Measurements from ENCODE around the gene GLRX. TPM values are rescaled to one million over a fixed set of nuclear protein-coding genes. Genes with fewer than 3 reads are reported as not detected.

GLRX gene
- polyA plus RNA-seq, 2 of the 4 experiments (the other 2 are of a cell fraction), result 106 to 329 TPM

DNA sequence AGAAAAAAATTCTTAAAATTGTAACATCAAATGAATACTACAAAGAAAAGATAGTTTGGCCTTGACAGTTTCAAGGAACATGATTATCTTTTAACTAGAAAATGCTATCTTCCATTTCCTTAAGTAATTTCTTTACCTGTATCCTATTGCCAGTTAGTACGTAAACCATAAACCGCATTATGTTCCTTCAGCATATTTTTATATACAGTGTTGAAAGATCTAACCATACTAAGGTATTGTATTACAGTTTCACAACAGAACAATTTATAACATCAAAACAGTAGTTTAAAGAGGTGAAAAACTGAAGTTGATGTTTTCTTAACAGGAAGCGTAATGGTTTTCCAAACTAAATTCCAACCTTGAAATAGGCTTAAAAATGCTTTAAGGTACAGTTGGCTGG, 45.1 kb downstream of the GLRX start:
- no peak overlapping the region for H3K27ac ChIP-seq
- ATAC-seq, result no peak
- H3K9me3 ChIP-seq, result no peaks in the 10 kb centered on the region
- ChIA-PET POLR2A (no interaction called here), CTCF (interaction anchor here (1.4 kb wide), 1 partner anchor 69 kb away, joined by 3 read pairs; no protein-coding TSS in a partner anchor)
- TF ChIP-seq CHD4 (IDR thresholded peaks at IDR 0.05; ENCODE audit: borderline replicate concordance) (no peak), HEYL (CRISPR knock-in tag; IDR thresholded peaks at IDR 0.05) (no peak), SREBF2 (IDR thresholded peaks at IDR 0.05) (no peak), TFCP2L1 (CRISPR knock-in tag; IDR thresholded peaks at IDR 0.05) (no peak)
- TF ChIP-seq, protein P1, sequence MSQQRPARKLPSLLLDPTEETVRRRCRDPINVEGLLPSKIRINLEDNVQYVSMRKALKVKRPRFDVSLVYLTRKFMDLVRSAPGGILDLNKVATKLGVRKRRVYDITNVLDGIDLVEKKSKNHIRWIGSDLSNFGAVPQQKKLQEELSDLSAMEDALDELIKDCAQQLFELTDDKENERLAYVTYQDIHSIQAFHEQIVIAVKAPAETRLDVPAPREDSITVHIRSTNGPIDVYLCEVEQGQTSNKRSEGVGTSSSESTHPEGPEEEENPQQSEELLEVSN (IDR thresholded peaks at IDR 0.05; ENCODE audit: borderline replicate concordance, low read depth), result no peak
- TF ChIP-seq, protein P2, sequence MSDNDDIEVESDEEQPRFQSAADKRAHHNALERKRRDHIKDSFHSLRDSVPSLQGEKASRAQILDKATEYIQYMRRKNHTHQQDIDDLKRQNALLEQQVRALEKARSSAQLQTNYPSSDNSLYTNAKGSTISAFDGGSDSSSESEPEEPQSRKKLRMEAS (IDR thresholded peaks at IDR 0.05), result no peak
- TF ChIP-seq, protein P3, sequence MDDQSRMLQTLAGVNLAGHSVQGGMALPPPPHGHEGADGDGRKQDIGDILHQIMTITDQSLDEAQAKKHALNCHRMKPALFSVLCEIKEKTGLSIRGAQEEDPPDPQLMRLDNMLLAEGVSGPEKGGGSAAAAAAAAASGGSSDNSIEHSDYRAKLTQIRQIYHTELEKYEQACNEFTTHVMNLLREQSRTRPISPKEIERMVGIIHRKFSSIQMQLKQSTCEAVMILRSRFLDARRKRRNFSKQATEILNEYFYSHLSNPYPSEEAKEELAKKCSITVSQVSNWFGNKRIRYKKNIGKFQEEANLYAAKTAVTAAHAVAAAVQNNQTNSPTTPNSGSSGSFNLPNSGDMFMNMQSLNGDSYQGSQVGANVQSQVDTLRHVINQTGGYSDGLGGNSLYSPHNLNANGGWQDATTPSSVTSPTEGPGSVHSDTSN (IDR thresholded peaks at IDR 0.05), result no peak
- no peak overlapping the region for H3K4me3 ChIP-seq
- 95% methylated on average over 3 of the region's 3 CpGs for WGBS (ENCODE audit: missing lambda C conversion rate)
- H3K4me2 ChIP-seq, result no peak overlapping the region
- DNase-seq (ENCODE audit: low read depth in 1 of 2, low spot score in 1 of 2), result no peak
- peaks cover 18% of the 10 kb centered on the region for H3K4me1 ChIP-seq
- no peak for FAIRE-seq

DNA sequence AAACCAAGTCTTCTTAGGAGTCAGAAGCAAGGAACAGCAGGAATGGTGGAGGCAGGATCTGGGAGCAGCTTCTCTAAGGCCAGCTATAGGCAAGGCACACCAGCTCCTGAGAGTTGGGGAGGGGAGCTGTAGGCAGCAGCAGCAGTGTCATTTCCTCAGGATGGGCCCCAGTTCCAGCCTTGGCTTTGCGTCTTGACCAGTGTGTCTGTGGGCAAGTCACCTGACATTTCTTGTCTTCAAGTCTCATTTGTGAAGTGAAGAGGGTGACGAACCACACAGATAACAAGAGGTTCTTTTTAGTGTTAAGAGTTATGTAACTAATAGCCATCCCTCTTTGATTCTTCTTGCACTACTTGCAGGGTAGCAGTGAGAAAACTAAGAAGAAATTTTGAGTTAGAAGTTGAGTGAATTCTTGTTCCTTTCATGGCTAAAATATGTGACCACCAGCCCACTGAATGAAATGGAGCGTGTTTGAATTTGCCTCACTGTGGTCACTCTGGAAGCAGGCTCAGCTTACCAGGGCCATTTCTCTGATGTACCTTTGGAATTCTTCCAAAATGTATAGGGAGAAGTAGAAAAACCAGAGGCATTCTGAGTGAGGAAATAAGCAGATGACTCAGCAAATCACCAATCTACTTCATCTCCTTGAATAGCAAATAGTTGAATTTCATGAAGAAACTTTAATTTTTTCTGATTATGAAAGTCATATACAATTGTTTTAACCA, 49.0 kb downstream of the GLRX start:
- Histone ChIP-seq H3K4me2 (peak overlapping the region; percentile 47), H3K27ac (peak overlapping the region; percentile 61 to 75), H3K4me3 (no peak overlapping the region), H3K4me1 (peaks cover 14% of the 10 kb centered on the region), H3K9me3 (no peaks in the 10 kb centered on the region)
- TF ChIP-seq RAD21 (conservative IDR thresholded peaks at IDR 0.05 in 1 of 2, IDR thresholded peaks at IDR 0.05 in 1 of 2) (no peak), NR3C1 (IDR thresholded peaks at IDR 0.05) (no peak), ZSCAN20 (CRISPR knock-in tag; IDR thresholded peaks at IDR 0.05) (no peak), HEYL (CRISPR knock-in tag; IDR thresholded peaks at IDR 0.05) (no peak), NPAS2 (CRISPR knock-in tag; IDR thresholded peaks at IDR 0.05; ENCODE audit: borderline replicate concordance) (no peak), HOXB5 (CRISPR knock-in tag; IDR thresholded peaks at IDR 0.05) (no peak), MAFK (IDR thresholded peaks at IDR 0.05; ENCODE audit: partially characterized antibody) (peak; percentile 97), FOSL2 (IDR thresholded peaks at IDR 0.05) (no peak), FOSL2 (CRISPR knock-in tag; IDR thresholded peaks at IDR 0.05) (no peak), BHLHE40 (IDR thresholded peaks at IDR 0.05; ENCODE audit: low read depth, low read length) (no peak), NFE2L2 (conservative IDR thresholded peaks at IDR 0.05; ENCODE audit: low read length) (peak; percentile 90), HDAC2 (IDR thresholded peaks at IDR 0.05) (no peak)
- TF ChIP-seq, protein P4, sequence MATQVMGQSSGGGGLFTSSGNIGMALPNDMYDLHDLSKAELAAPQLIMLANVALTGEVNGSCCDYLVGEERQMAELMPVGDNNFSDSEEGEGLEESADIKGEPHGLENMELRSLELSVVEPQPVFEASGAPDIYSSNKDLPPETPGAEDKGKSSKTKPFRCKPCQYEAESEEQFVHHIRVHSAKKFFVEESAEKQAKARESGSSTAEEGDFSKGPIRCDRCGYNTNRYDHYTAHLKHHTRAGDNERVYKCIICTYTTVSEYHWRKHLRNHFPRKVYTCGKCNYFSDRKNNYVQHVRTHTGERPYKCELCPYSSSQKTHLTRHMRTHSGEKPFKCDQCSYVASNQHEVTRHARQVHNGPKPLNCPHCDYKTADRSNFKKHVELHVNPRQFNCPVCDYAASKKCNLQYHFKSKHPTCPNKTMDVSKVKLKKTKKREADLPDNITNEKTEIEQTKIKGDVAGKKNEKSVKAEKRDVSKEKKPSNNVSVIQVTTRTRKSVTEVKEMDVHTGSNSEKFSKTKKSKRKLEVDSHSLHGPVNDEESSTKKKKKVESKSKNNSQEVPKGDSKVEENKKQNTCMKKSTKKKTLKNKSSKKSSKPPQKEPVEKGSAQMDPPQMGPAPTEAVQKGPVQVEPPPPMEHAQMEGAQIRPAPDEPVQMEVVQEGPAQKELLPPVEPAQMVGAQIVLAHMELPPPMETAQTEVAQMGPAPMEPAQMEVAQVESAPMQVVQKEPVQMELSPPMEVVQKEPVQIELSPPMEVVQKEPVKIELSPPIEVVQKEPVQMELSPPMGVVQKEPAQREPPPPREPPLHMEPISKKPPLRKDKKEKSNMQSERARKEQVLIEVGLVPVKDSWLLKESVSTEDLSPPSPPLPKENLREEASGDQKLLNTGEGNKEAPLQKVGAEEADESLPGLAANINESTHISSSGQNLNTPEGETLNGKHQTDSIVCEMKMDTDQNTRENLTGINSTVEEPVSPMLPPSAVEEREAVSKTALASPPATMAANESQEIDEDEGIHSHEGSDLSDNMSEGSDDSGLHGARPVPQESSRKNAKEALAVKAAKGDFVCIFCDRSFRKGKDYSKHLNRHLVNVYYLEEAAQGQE (IDR thresholded peaks at IDR 0.05), result no peak
- TF ChIP-seq, protein P5, sequence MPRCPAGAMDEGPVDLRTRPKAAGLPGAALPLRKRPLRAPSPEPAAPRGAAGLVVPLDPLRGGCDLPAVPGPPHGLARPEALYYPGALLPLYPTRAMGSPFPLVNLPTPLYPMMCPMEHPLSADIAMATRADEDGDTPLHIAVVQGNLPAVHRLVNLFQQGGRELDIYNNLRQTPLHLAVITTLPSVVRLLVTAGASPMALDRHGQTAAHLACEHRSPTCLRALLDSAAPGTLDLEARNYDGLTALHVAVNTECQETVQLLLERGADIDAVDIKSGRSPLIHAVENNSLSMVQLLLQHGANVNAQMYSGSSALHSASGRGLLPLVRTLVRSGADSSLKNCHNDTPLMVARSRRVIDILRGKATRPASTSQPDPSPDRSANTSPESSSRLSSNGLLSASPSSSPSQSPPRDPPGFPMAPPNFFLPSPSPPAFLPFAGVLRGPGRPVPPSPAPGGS (IDR thresholded peaks at IDR 0.05), result no peak
- FAIRE-seq (no peak), ATAC-seq (no peak; a peak in 1 of 6 replicates), DNase-seq (ENCODE audit: low read depth in 1 of 2, low spot score in 1 of 2) (peak in 1 of 2 experiments; percentile 20)
- ChIA-PET CTCF (interaction anchor here (1.3 to 5.9 kb wide), 3 partner anchors 9 to 110 kb away, joined by 4 to 64 read pairs (median 6); no protein-coding TSS in a partner anchor), POLR2A (no interaction called here)
- 93% methylated on average over 3 of the region's 3 CpGs for WGBS (ENCODE audit: missing lambda C conversion rate)

Measured in A549 (cell line).